HepG2 (cell line): ENCODE data around the gene SAP130. TPM values are rescaled to one million over a fixed set of nuclear protein-coding genes. Genes with fewer than 3 reads are reported as not detected.

Experiments used
- ATAC-seq: fragments of 200-7000 bp; cut with Tn5 transposase; 3 replicates; pipeline ENCODE4 v1.9.1; 2020; ENCODE audit warnings: mild to moderate bottlenecking, moderate library complexity
- BruUV-seq: library from RNA; stranded (reverse); fragments of 400-500 nt; replicated peaks from 2 replicates; lab custom pipeline; 2021; lab: Mats Ljungman, UMichigan
- CTCF ChIA-PET: fragments of 300-600 bp; formaldehyde crosslinking; extraction: SDS; loops from one replicate; lab custom pipeline; 2021; ENCODE audit warnings: low total read pairs, inconsistent platforms, low intra/inter-chr PET ratio; lab: Yijun Ruan, JAX
- POLR2A ChIA-PET: fragments of 350-600 bp; sonication (Branson Sonifier 250); formaldehyde crosslinking; loops from one replicate; lab custom pipeline; 2020; ENCODE audit warnings: antibody characterized with exemption, inconsistent platforms; lab: Yijun Ruan, JAX
- DNase-seq: peaks from one replicate; pipeline ENCODE4 v3.0.0-alpha.2; 2015; ENCODE audit warnings: low spot score
- FAIRE-seq: peaks from 3 replicates; lab custom pipeline; 2011; peaks lifted over from hg19 to GRCh38; lab: Jason Lieb, UNC
- H2AFZ ChIP-seq: one replicate; pipeline ENCODE4 v1.6.1; 2011; ENCODE audit warnings: low read length, inconsistent platforms
- H3K27ac ChIP-seq: fragments of 300-600 bp; 3 replicates; pipeline ENCODE4 v1.8.0; 2011; ENCODE audit warnings: mixed run types, mild to moderate bottlenecking, mixed read lengths, low read length, inconsistent platforms; ENCODE audit not compliant: insufficient read depth; ENCODE audit errors: extremely low read length
- H3K27me3 ChIP-seq, 2 experiments: fragments of 200-600 bp in 1 of 2; 2 replicates in 1 of 2; 3 replicates in 1 of 2; pipeline versions ENCODE4 v1.6.0 to v1.8.0; 2011; ENCODE audit warnings: low read length in 2 of 2, mild to moderate bottlenecking in 2 of 2, moderate library complexity in 2 of 2, inconsistent platforms in 1 of 2; ENCODE audit not compliant: insufficient read depth in 2 of 2, control insufficient read depth in 1 of 2
- H3K36me3 ChIP-seq, 2 experiments: fragments of 200-600 bp in 1 of 2; replicated peaks in 1 of 2; 2 replicates in 1 of 2; 3 replicates in 1 of 2; pipeline versions ENCODE4 v1.5.1 to v1.8.0; 2011; ENCODE audit warnings: low read length in 2 of 2, inconsistent platforms in 1 of 2; ENCODE audit not compliant: insufficient read depth in 2 of 2, control insufficient read depth in 1 of 2
- H3K4me1 ChIP-seq: 2 replicates; pipeline ENCODE4 v1.5.1; 2012; ENCODE audit warnings: low read length, inconsistent platforms; ENCODE audit not compliant: insufficient read depth
- H3K4me2 ChIP-seq: 2 replicates; pipeline ENCODE4 v1.6.0; 2011; ENCODE audit warnings: low read depth, low read length, inconsistent platforms
- H3K4me3 ChIP-seq, 3 experiments: fragments of 200-600 bp in 1 of 3; sonication (generic), shearing (Covaris generic) in 1 of 3; replicated peaks in 1 of 3; 2 replicates each; pipeline ENCODE4 v1.5.1; 2011 to 2016; ENCODE audit warnings: low read length in 3 of 3, inconsistent platforms in 2 of 3, low read depth in 2 of 3, mild to moderate bottlenecking in 2 of 3, control low read depth in 1 of 3, mixed read lengths in 1 of 3; ENCODE audit not compliant: insufficient read depth in 1 of 3
- H3K79me2 ChIP-seq: one replicate; pipeline ENCODE4 v1.6.1; 2011; ENCODE audit warnings: low read length, inconsistent platforms; ENCODE audit not compliant: insufficient read depth
- H3K9ac ChIP-seq: 2 replicates; pipeline ENCODE4 v1.6.0; 2011; ENCODE audit warnings: mild to moderate bottlenecking, low read depth, low read length, inconsistent platforms; ENCODE audit not compliant: insufficient read depth
- H3K9me3 ChIP-seq: 2 replicates; pipeline ENCODE4 v1.5.1; 2012; ENCODE audit warnings: mild to moderate bottlenecking, low read length
- H4K20me1 ChIP-seq: 2 replicates; pipeline ENCODE4 v1.6.0; 2011; ENCODE audit warnings: inconsistent platforms, mild to moderate bottlenecking, low read length, moderate library complexity; ENCODE audit not compliant: insufficient read depth
- CENPT ChIP-seq: sonication (generic); formaldehyde crosslinking; IDR thresholded peaks from 2 replicates; pipeline ENCODE4 v1.8.0; 2022; ENCODE audit warnings: low read depth, mild to moderate bottlenecking, moderate library complexity, missing genetic modification reagents
- HNF1B ChIP-seq: sonication (generic); formaldehyde crosslinking; IDR thresholded peaks from 2 replicates; pipeline ENCODE4 v1.5.1; 2020; ENCODE audit warnings: mild to moderate bottlenecking, moderate library complexity, missing genetic modification reagents
- SNAI1 ChIP-seq: sonication (generic); formaldehyde crosslinking; IDR thresholded peaks from 2 replicates; pipeline ENCODE4 v1.5.0; 2020; ENCODE audit warnings: mild to moderate bottlenecking, missing genetic modification reagents, borderline replicate concordance
- THRA ChIP-seq: sonication (generic); formaldehyde crosslinking; IDR thresholded peaks from 2 replicates; pipeline ENCODE4 v1.4.0; 2020; ENCODE audit warnings: missing genetic modification reagents, borderline replicate concordance
- ZBTB26 ChIP-seq: IDR thresholded peaks from 2 replicates; pipeline ENCODE4 v1.6.1; 2016; ENCODE audit warnings: missing compliant biosample characterization, missing genetic modification reagents, borderline replicate concordance
- ZFP82 ChIP-seq: sonication (generic); formaldehyde crosslinking; IDR thresholded peaks from 2 replicates; pipeline ENCODE4 v1.5.1; 2020; ENCODE audit warnings: mild to moderate bottlenecking, missing genetic modification reagents, borderline replicate concordance
- ZNF205 ChIP-seq: IDR thresholded peaks from 2 replicates; pipeline ENCODE4 v1.6.1; 2018; ENCODE audit warnings: missing biosample characterization, missing genetic modification reagents
- ZNF207 ChIP-seq: fragments of 450-650 bp; IDR thresholded peaks from 2 replicates; pipeline ENCODE4 v1.6.1; 2016; ENCODE audit warnings: antibody characterized with exemption, borderline replicate concordance
- ZNF281 ChIP-seq: sonication (generic); formaldehyde crosslinking; IDR thresholded peaks from 2 replicates; pipeline ENCODE4 v1.4.0; 2020; ENCODE audit warnings: missing genetic modification reagents, borderline replicate concordance
- ZNF772 ChIP-seq: sonication (generic); formaldehyde crosslinking; IDR thresholded peaks from 2 replicates; pipeline ENCODE4 v1.5.0; 2020; ENCODE audit warnings: mild to moderate bottlenecking, missing genetic modification reagents
- WGBS: methylation state at CpG from one replicate; pipeline ENCODE4 v1.1.6; 2017; ENCODE audit warnings: low lambda C conversion rate; 5-methylcytosine and 5-hydroxymethylcytosine counted together
- in situ Hi-C: cut with HindIII; loops from 2 replicates; pipeline ENCODE4 v1.10.0; 2017; ENCODE audit warnings: low pct_unique_long_range_greater_than_20kb; ENCODE audit not compliant: extremely low pct_ligation_motif_present
- intact Hi-C: fragments of 100-400 bp; cut with micrococcal nuclease; formaldehyde crosslinking; loops from one replicate; pipeline ENCODE4 v1.10.0; 2022; ENCODE audit not compliant: unreplicated experiment
- polyA plus RNA-seq, 8 experiments: library from polyadenylated mRNA; depleted of rRNA in 3 of 8; stranded (reverse) in 7 of 8; unstranded in 1 of 8; fragments of >200 nt; fragmentation: Illumina TruSeq in 4 of 8; extraction: Trizol in 4 of 8; gene quantifications; 2 replicates each; pipeline versions ENCODE4 v1.2.1 to v1.2.3, GENCODE V29; 2011 to 2016; ENCODE audit warnings: low read depth in 4 of 8, missing spikeins in 1 of 8, mixed read lengths in 1 of 8; ENCODE audit not compliant: insufficient read depth in 1 of 8
- total RNA-seq, 5 experiments: library from RNA; depleted of rRNA; stranded (reverse); fragments of >200 nt; fragmentation: Illumina TruSeq; extraction: Trizol; gene quantifications; 2 replicates each; pipeline ENCODE4 v1.2.3, GENCODE V29; 2016; ENCODE audit warnings: low read depth in 1 of 5

Gene SAP130
- total and polyA plus RNA-seq, 2 of the 13 experiments (the other 11 are each of a cell fraction or from before 2014, with no cell fraction given), result 11.1 to 18.6 TPM

- no peaks in the 10 kb centered on the region for H3K9me3 ChIP-seq
- no peak overlapping the region for H3K4me2 ChIP-seq
- no peak for FAIRE-seq
- no peak overlapping the region for H2AFZ ChIP-seq
- peaks cover 26 to 78% of the 10 kb centered on the region in 2 experiments for H3K36me3 ChIP-seq
- ChIA-PET CTCF (no interaction called here), POLR2A (no interaction called here)
- peak overlapping the region; percentile 68; the same call in 1 of the 2 replicates for H3K9ac ChIP-seq
- intact Hi-C loops, result no loop called here
- no peaks in the 10 kb centered on the region for H3K79me2 ChIP-seq
- TF ChIP-seq ZNF205 (CRISPR knock-in tag) (no peak), THRA (CRISPR knock-in tag) (no peak), SNAI1 (CRISPR knock-in tag) (no peak), ZBTB26 (no peak), ZNF281 (CRISPR knock-in tag) (no peak), ZFP82 (CRISPR knock-in tag) (no peak), ZNF207 (no peak), HNF1B (CRISPR knock-in tag) (no peak), CENPT (CRISPR knock-in tag) (no peak), ZNF772 (no peak)
- no peak for ATAC-seq
- H3K27me3 ChIP-seq, result no peaks in the 10 kb centered on the region
- no peak overlapping the region for H3K4me3 ChIP-seq
- in situ Hi-C loops, result no loop called here
- H3K27ac ChIP-seq, result peak overlapping the region; percentile 93
- no peaks in the 10 kb centered on the region for H4K20me1 ChIP-seq
- 99% methylated on average over 7 of the region's 7 CpGs for WGBS
- BruUV-seq, result no TSS peak
- peaks cover 34% of the 10 kb centered on the region for H3K4me1 ChIP-seq
- DNase-seq, result no peak
Measured at GRCh38 chr2:127986548-127987079, 41.2 kb downstream of the SAP130 start.
